Measurements from ENCODE around the gene MRPL18.

DNA sequence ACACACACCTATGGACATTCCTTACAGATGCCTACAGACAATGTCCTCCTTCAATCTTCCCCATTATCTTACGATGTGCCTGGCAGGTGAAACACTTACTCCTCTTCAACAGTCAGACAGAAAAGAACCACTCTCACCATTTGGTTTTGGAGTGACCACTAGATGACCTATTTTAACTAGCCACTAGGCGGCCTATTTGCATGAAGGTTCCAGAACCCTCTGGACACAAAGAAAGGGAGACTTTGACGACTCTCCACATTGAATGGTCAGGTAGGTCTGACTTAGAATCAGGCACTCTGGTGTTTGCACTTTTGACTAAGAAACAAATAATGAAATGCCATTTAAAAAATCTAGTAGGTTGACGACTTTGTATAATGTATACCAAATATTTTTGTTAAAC lies 51.8 kb downstream of the MRPL18 start:
- TF ChIP-seq POLR2A (IDR thresholded peaks at IDR 0.05; ENCODE audit: low read depth, low read length) (no peak), POLR2AphosphoS5 (IDR thresholded peaks at IDR 0.05; ENCODE audit: low read depth, low read length) (no peak), TAF1 (IDR thresholded peaks at IDR 0.05; ENCODE audit: borderline replicate concordance, low read depth, low read length) (no peak)

All from GM12892 (cell line).